Calu3 (cell line): ENCODE data around the gene MEGF8. TPM values are rescaled to one million over a fixed set of nuclear protein-coding genes. Genes with fewer than 3 reads are reported as not detected.
A peak's percentile ranks its signal among the peaks of the same experiment; 100 is the strongest.

Experiments
- BruUV-seq: library from RNA; stranded (reverse); fragments of 400-500 nt; replicated peaks from 2 replicates; lab custom pipeline; 2021; lab: Mats Ljungman, UMichigan
- CTCF ChIA-PET: fragments of 300-600 bp; sonication (Branson Sonifier 250); formaldehyde crosslinking; loops from one replicate; lab custom pipeline; 2022; ENCODE audit warnings: antibody characterized with exemption; lab: Charles Lee
- DNase-seq: peaks from one replicate; pipeline ENCODE4 v3.0.0; 2022
- H3K27ac Mint-ChIP-seq: one replicate; pipeline ENCODE4 v1.8.0; 2022; ENCODE audit warnings: mixed read lengths; ENCODE audit not compliant: unreplicated experiment
- H3K27me3 Mint-ChIP-seq: one replicate; pipeline ENCODE4 v1.8.0; 2022; ENCODE audit warnings: mixed read lengths; ENCODE audit not compliant: unreplicated experiment
- H3K36me3 Mint-ChIP-seq: one replicate; pipeline ENCODE4 v1.8.0; 2022; ENCODE audit warnings: mild to moderate bottlenecking, moderate library complexity, mixed read lengths; ENCODE audit not compliant: insufficient read depth, unreplicated experiment
- H3K4me1 Mint-ChIP-seq: one replicate; pipeline ENCODE4 v1.8.0; 2022; ENCODE audit warnings: mild to moderate bottlenecking, low read depth, mixed read lengths; ENCODE audit not compliant: unreplicated experiment
- H3K4me3 Mint-ChIP-seq: one replicate; pipeline ENCODE4 v1.8.0; 2022; ENCODE audit warnings: mild to moderate bottlenecking, low read depth, moderate library complexity, mixed read lengths; ENCODE audit not compliant: unreplicated experiment
- H3K9me3 Mint-ChIP-seq: one replicate; pipeline ENCODE4 v1.8.0; 2022; ENCODE audit warnings: low read depth, mixed read lengths; ENCODE audit not compliant: unreplicated experiment
- intact Hi-C: fragments of 100-400 bp; cut with micrococcal nuclease; formaldehyde crosslinking; loops from one replicate; pipeline ENCODE4 v1.10.0; 2022; ENCODE audit not compliant: unreplicated experiment
- total RNA-seq: library from RNA; stranded (reverse); gene quantifications from 2 replicates; pipeline ENCODE4 v1.2.3, GENCODE V29; 2022
- TF ChIP-seq, protein P1 (sequence below): fragments of 200-600 bp; IDR thresholded peaks from one replicate; pipeline ENCODE4 v1.8.0; 2022; ENCODE audit warnings: antibody characterized with exemption; ENCODE audit not compliant: unreplicated experiment

The MEGF8 gene
- total RNA-seq, 1 experiment from 2014 or later, result 35.0 TPM

DNA sequence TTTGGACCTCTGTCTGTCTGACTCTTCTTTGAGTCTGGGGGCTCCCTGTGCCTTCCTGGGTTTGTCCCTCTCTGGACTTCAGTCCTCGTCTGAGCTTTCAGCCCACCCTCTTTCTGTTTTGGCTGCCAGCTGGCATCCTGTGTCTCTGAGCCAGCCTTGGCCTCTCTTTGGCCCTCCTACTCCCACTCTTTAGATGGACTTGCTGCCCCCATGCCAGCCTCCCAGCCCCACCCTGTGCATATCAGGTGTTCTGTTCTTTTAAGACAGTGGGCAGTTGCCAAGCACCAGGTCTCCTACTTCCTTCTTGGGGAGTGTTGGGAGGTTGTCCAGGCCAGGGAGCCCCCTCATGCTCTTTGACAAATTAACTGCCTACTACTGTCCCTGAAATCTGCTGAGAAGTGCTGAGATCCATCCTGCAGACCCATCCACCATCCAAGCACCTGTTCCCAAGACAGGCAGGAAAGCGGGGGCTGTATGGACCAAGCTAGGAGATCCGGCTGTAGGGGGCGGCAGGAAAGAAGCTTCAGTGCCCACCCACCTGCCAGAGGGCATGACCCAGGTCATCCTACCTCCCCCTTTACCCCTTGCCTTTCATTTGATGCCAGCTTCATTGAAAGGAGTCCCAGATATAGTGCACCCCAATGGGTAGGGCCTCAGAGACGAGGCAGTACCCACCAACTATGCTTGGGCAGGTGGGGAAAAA, 46.8 kb upstream of the MEGF8 start:
- peaks cover 29% of the 10 kb centered on the region for H3K4me1 Mint-ChIP-seq
- H3K27ac Mint-ChIP-seq, result no peak overlapping the region
- TF ChIP-seq, protein P1, sequence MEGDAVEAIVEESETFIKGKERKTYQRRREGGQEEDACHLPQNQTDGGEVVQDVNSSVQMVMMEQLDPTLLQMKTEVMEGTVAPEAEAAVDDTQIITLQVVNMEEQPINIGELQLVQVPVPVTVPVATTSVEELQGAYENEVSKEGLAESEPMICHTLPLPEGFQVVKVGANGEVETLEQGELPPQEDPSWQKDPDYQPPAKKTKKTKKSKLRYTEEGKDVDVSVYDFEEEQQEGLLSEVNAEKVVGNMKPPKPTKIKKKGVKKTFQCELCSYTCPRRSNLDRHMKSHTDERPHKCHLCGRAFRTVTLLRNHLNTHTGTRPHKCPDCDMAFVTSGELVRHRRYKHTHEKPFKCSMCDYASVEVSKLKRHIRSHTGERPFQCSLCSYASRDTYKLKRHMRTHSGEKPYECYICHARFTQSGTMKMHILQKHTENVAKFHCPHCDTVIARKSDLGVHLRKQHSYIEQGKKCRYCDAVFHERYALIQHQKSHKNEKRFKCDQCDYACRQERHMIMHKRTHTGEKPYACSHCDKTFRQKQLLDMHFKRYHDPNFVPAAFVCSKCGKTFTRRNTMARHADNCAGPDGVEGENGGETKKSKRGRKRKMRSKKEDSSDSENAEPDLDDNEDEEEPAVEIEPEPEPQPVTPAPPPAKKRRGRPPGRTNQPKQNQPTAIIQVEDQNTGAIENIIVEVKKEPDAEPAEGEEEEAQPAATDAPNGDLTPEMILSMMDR, result no peak
- CTCF ChIA-PET, result interaction anchor here (2.0 to 3.0 kb wide), 2 partner anchors 32 to 35 kb away, joined by 22 to 25 read pairs; no protein-coding TSS in a partner anchor
- H3K4me3 Mint-ChIP-seq, result no peak overlapping the region
- peaks cover 32% of the 10 kb centered on the region for H3K36me3 Mint-ChIP-seq
- no peaks in the 10 kb centered on the region for H3K9me3 Mint-ChIP-seq
- BruUV-seq, result no TSS peak
- intact Hi-C loops, result no loop called here
- no peak for DNase-seq
- H3K27me3 Mint-ChIP-seq, result no peaks in the 10 kb centered on the region

DNA sequence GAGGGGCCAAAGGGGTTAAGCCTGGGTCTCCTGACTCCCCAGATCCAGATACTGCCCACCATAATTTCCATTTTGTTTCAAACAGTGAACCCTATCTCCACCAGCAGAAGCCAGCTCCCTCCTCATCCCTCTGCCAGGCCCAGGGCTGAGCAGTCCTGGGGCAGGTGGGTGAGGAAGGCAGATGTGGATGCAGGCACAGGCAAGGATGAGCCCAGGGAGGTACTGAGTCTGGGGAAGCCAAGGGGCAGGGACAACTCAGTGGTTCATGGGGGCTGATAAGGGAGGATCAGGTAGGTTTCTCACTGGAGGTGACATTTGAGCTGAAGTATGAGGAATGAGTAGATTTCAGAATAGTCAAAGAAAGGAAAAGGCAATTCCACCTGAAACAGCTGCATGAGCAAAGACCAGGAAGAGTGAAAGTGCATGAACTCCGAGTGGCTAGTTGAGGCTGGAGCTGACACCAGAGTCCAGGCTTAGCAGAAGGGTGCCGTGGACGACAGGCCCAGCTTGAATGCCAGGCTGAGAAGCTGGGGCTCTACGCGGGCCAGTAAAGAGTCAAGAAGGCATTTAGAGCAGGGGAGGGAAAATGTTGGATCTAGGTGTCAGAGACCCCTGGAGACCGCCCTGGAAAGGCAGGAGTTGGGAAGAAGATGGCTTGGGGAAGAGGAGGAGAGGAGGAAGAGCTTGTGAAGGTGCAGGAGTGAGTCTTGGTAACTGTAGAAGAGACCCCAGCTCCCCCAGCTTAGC, 46.1 kb upstream of the MEGF8 start:
- TF ChIP-seq, protein P1, result no peak
- DNase-seq, result no peak
- no TSS peak for BruUV-seq
- intact Hi-C loops, result no loop called here
- Mint-ChIP-seq H3K27ac (peak overlapping the region; percentile 90), H3K4me3 (no peak overlapping the region), H3K27me3 (no peaks in the 10 kb centered on the region), H3K9me3 (no peaks in the 10 kb centered on the region), H3K4me1 (peaks cover 29% of the 10 kb centered on the region), H3K36me3 (peaks cover 32% of the 10 kb centered on the region)
- CTCF ChIA-PET, result interaction anchor here (0.6 to 3.0 kb wide), 5 partner anchors 10 to 37 kb away, joined by 3 to 25 read pairs (median 7); partner anchors contain the start of genes CIC, PAFAH1B3 and PRR19

DNA sequence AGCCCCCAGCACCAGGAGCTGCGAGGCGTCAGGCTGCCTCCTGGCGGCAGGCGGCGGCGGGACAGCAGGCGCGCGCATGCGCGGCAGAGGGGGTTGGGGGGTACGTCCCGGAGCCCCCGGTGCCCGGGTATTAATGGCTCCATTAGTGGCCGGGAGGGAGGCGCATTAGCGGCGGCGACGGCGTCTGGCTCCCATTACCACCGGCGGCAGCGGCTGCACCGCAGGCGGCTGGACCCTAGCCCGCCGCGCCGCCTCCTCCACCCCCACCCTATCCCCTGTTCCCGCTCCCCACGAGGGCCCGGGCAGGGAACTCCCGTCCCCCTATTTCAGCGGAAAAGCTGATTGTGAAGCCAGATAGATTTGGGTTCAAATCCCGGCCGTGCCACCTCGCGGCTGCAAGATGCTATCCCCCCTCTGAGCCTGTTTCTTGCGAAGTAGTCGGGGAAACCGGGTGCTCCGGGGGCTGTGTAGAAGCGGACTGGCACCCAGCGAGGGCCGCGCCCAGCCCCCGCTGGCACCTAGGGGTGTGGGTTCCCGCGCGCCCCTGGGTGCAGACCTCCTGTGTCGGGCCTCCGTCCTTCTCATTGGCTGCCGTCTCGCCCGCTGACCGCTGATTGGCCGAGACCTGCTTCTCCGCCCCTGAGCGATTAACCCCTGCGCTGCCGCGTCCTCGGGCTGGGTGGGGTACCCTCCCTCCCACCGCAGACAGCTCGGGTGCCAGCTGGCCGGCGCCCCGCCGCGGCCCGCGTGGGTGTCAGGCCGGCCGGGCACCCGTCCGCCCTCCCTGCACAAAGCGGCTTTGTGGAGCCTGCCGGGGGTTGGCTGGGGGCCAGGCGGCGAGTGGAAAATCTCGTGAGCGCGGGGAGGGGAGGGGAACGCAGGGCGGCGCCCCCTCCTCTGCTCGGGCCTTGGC, 45.3 kb upstream of the MEGF8 start:
- H3K9me3 Mint-ChIP-seq, result no peaks in the 10 kb centered on the region
- H3K27me3 Mint-ChIP-seq, result no peaks in the 10 kb centered on the region
- intact Hi-C loops, result loop anchor here (1.0 to 10.0 kb wide), 2 partner anchors 37 to 155 kb away; no protein-coding TSS in a partner anchor
- peaks cover 40% of the 10 kb centered on the region for H3K36me3 Mint-ChIP-seq
- CTCF ChIA-PET, result interaction anchor here (0.6 to 3.0 kb wide), 7 partner anchors 11 to 289 kb away, joined by 3 to 25 read pairs (median 6); partner anchors contain the start of genes CIC, PAFAH1B3 and PRR19
- TF ChIP-seq, protein P1, result peak; percentile 96
- DNase-seq, result peak; percentile 94
- TSS peak; percentile 54 for BruUV-seq
- H3K27ac Mint-ChIP-seq, result peak overlapping the region; percentile 90
- peaks cover 37% of the 10 kb centered on the region for H3K4me1 Mint-ChIP-seq
- no peak overlapping the region for H3K4me3 Mint-ChIP-seq

DNA sequence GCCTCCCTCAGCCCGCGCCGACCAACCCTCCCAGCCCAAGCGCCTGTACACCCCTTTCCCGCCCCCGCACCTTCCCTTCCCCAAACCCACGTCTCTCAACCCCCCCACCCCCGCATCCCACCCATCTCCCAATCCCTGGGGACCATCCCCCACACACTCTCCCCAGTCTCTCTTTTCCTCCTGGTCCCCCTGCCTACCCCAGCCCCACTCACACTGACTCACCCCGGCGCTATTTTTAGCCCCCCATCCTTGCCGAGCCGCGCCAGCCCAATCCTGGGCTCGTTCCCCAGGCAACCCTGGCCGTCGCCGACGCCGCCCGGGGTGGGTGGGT, 44.7 kb upstream of the MEGF8 start:
- no peak overlapping the region for H3K4me3 Mint-ChIP-seq
- no TSS peak for BruUV-seq
- TF ChIP-seq, protein P1, result no peak
- H3K27ac Mint-ChIP-seq, result no peak overlapping the region
- no peaks in the 10 kb centered on the region for H3K9me3 Mint-ChIP-seq
- peaks cover 39% of the 10 kb centered on the region for H3K4me1 Mint-ChIP-seq
- CTCF ChIA-PET, result interaction anchor here (3.0 kb wide), 1 partner anchor 37 kb away, joined by 25 read pairs; no protein-coding TSS in a partner anchor
- DNase-seq, result no peak
- H3K27me3 Mint-ChIP-seq, result no peaks in the 10 kb centered on the region
- peaks cover 46% of the 10 kb centered on the region for H3K36me3 Mint-ChIP-seq
- intact Hi-C loops, result loop anchor here (1.0 to 10.0 kb wide), 2 partner anchors 37 to 156 kb away; no protein-coding TSS in a partner anchor
